ENCODE data around the gene LIPM. TPM values are rescaled to one million over a fixed set of nuclear protein-coding genes. Genes with fewer than 3 reads are reported as not detected.
"Not testable (repeated sequence)": the region's sequence is repeated elsewhere in the genome, so short reads cannot be mapped to it uniquely, and the experiment has no call there.

Gene LIPM
- total RNA-seq, 1 donor from 2014 or later, result not detected

- not testable (repeated sequence) for DNase-seq (ENCODE audit: low read depth in 2 of 2)
Observed at GRCh38 chr10:88837632-88838031, 35.1 kb downstream of the LIPM start.

GRCh38 chr10:88838766-88839350 lies 36.3 kb downstream of the LIPM start:
- DNase-seq (ENCODE audit: low read depth in 2 of 2), result no peak

- no peak for DNase-seq (ENCODE audit: low read depth in 2 of 2)
Observed at GRCh38 chr10:88840104-88840503, 37.6 kb downstream of the LIPM start.

GRCh38 chr10:88840881-88841280 lies 38.4 kb downstream of the LIPM start:
- no peak for DNase-seq (ENCODE audit: low read depth in 2 of 2)

- DNase-seq (ENCODE audit: low read depth in 2 of 2), result no peak
Observed at GRCh38 chr10:88841316-88842111, 39.0 kb downstream of the LIPM start.

- DNase-seq (ENCODE audit: low read depth in 2 of 2), result no peak
Observed at GRCh38 chr10:88843171-88843570, 40.6 kb downstream of the LIPM start.

- peak; percentile 6 to 70 for DNase-seq (ENCODE audit: low read depth in 2 of 2)
Observed at GRCh38 chr10:88848499-88848898, 46.0 kb downstream of the LIPM start.

GRCh38 chr10:88849234-88849633 lies 46.7 kb downstream of the LIPM start:
- DNase-seq (ENCODE audit: low read depth in 2 of 2), result no peak

GRCh38 chr10:88850712-88851111 lies 48.2 kb downstream of the LIPM start:
- no peak for DNase-seq (ENCODE audit: low read depth in 2 of 2)

- DNase-seq (ENCODE audit: low read depth in 2 of 2), result no peak
Observed at GRCh38 chr10:88851706-88852105, 49.2 kb downstream of the LIPM start, which contains the start of gene ANKRD22. TSS of gene ANKRD22 (minus strand) at chr10:88851844. CDS start at chr10:88851607, 237 bp downstream.

- DNase-seq (ENCODE audit: low read depth in 2 of 2), result no peak
Observed at GRCh38 chr10:88852327-88852726, 49.8 kb downstream of the LIPM start.

GRCh38 chr10:88853155-88853881 lies 50.8 kb downstream of the LIPM start:
- DNase-seq (ENCODE audit: low read depth in 2 of 2), result no peak

GRCh38 chr10:88854684-88855083 lies 52.2 kb downstream of the LIPM start:
- DNase-seq (ENCODE audit: low read depth in 2 of 2), result no peak

GRCh38 chr10:88857831-88858230 lies 55.3 kb downstream of the LIPM start:
- DNase-seq (ENCODE audit: low read depth in 2 of 2), result no peak

GRCh38 chr10:88858491-88858890 lies 56.0 kb downstream of the LIPM start:
- DNase-seq (ENCODE audit: low read depth in 2 of 2), result no peak

GRCh38 chr10:88861036-88861435 lies 58.5 kb downstream of the LIPM start:
- DNase-seq (ENCODE audit: low read depth in 2 of 2), result no peak

- no peak for DNase-seq (ENCODE audit: low read depth in 2 of 2)
Observed at GRCh38 chr10:88865281-88865876, 62.8 kb downstream of the LIPM start.

- DNase-seq (ENCODE audit: low read depth in 2 of 2), result no peak
Observed at GRCh38 chr10:88866454-88866853, 63.9 kb downstream of the LIPM start.

GRCh38 chr10:88870089-88870488 lies 67.6 kb downstream of the LIPM start:
- no peak for DNase-seq (ENCODE audit: low read depth in 2 of 2)
